Astrocyte of the cerebellum (primary cell): ENCODE measurements around the gene PRKAR2A.
"Not testable (repeated sequence)": the region's sequence is repeated elsewhere in the genome, so short reads cannot be mapped to it uniquely, and the experiment has no call there.

Source experiments
- DNase-seq: peaks from one replicate; pipeline ENCODE4 v3.0.0-alpha.2; 2011; ENCODE audit warnings: low read depth
- H3K4me3 ChIP-seq: 2 replicates; pipeline ENCODE4 v1.5.1; 2011; ENCODE audit warnings: mild to moderate bottlenecking, low read depth, low read length, moderate library complexity
- CTCF ChIP-seq: IDR thresholded peaks from 2 replicates; pipeline ENCODE4 v1.5.1; 2012; ENCODE audit warnings: low read length, low read depth, moderate library complexity, mild to moderate bottlenecking; ENCODE audit errors: missing control alignments
- in situ Hi-C: cut with HindIII; loops from 2 replicates; pipeline ENCODE4 v1.10.0; 2017; ENCODE audit warnings: low sequenced_read_pairs

The PRKAR2A gene

GRCh38 chr3:48738144-48738536 lies 109.5 kb downstream of the PRKAR2A start:
- in situ Hi-C loops: no loop called here
- no peak for TF ChIP-seq CTCF
- DNase-seq: no peak
- no peak overlapping the region for H3K4me3 ChIP-seq

- in situ Hi-C loops, H3K4me3 ChIP-seq, DNase-seq: not testable (repeated sequence)
Observed at GRCh38 chr3:48735075-48735767, 112.5 kb downstream of the PRKAR2A start.

DNA sequence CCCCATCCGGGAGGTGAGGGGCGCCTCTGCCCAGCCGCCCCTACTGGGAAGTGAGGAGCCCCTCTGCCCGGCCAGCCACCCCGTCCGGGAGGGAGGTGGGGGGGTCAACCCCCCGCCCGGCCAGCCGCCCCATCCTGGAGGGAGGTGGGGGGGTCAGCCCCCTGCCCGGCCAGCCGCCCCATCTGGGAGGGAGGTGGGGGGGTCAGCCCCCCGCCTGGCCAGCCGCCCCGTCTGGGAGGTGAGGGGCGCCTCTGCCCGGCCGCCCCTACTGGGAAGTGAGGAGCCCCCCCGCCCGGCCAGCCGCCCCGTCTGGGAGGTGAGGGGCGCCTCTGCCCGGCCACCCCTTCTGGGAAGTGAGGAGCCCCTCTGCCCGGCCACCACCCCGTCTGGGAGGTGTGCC lies 113.1 kb downstream of the PRKAR2A start:
- in situ Hi-C loops, DNase-seq, H3K4me3 ChIP-seq: not testable (repeated sequence)

- in situ Hi-C loops, H3K4me3 ChIP-seq: not testable (repeated sequence)
Observed at GRCh38 chr3:48733752-48734518, 113.7 kb downstream of the PRKAR2A start.

DNA sequence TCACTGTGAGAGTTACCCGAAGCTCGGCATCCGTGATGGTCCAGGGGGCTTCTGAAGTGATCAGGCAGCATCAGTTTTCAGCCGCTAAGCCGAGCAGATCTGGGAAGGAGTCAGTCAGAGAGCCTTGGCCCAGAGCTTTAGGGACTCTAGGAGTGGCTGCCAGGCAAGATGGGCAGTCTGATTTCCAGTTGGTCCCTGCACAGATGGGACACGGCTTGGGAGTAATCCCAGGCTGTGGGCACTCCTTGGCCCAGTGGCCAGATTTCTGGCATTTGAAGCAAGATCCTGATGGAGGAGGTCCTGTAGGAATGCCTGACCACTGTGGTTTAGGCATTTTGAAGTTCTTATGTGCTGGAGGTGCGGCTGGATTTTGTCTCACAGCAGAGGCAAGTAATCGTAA lies 120.2 kb downstream of the PRKAR2A start:
- TF ChIP-seq CTCF: no peak
- no peak overlapping the region for H3K4me3 ChIP-seq
- DNase-seq: no peak
- in situ Hi-C loops: no loop called here

More at GRCh38 chr3:48733752-48734518, 113.7 kb downstream of the PRKAR2A start:
- DNase-seq: not testable (repeated sequence)

DNA sequence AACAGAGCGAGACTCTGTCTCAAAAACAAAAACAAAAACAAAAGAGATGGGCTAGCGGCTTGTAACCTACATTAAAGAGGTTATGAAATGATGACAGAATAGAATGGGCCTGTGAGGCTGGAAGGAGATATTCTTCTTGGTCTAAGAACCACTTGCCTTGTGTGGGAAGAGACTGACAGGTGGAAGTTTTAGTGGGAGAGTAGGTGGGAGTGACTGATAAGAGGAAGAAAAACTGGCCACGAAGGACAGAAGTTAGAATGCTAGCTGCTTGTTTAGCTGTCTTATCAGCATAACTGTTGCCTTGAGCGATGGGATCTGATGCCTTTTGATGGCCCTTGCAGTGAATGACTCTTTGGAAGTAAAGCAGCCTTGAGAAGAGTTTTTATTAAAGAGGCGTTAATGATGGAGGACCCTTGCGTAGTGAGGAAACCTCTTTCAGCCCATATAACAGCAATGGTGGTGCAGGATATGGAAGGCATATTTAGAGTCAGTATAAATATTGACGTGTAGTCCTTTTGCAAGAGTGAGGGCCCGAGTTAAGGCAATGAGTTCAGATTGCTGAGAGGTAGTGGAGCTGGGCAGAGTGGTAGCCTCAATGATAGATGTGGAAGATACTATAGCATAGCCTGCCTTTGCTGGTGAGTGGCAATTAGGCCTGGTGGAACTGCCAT lies 122.4 kb downstream of the PRKAR2A start:
- DNase-seq, in situ Hi-C loops: not testable (repeated sequence)

DNA sequence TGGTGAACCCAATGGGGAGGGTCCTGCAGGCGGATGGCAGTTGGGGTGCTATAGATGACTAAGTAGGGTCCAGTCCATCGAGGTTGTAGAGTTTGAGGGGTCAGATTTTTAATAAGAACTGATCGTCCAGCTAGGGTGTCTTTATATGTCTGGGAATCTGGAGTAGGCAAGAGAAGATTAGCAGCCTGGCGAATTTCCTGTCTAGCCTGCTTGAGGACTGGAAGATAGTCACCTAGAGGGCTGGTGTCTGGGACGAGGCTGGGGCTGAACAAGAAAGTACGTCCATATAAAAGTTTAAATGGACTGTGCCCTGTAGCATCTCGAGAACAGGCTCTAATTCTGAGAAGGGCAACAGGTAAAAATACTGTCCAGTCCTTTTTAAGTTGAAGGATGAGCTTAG lies 123.9 kb downstream of the PRKAR2A start:
- no peak for TF ChIP-seq CTCF
- in situ Hi-C loops: no loop called here
- DNase-seq: no peak
- no peak overlapping the region for H3K4me3 ChIP-seq

More for the DNA sequence above, 122.4 kb downstream of the PRKAR2A start:
- not testable (repeated sequence) for H3K4me3 ChIP-seq

DNA sequence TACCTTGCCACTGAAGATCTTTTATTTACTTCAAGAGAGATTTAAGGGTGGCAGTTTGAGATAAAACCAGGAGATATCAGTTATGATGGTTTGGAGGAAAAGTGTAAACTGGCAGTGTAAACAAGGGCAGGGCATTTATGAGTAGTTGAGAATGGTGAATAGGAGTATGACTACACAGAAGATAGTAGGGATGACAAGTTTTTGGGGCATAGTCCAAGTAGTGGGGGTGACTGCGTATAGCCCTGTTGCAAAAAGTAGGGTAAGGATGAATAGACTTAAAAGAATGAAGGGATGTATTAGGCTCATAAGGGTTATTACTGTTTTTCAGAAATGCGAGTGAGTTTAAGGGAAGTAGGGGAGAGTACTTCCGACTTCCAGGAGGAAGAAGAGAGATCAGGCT lies 124.4 kb downstream of the PRKAR2A start:
- DNase-seq, H3K4me3 ChIP-seq, in situ Hi-C loops: not testable (repeated sequence)
